ENCODE results near the gene SART1.
A peak's percentile ranks its signal among the peaks of the same experiment; 100 is the strongest.

SART1 gene

GRCh38 chr11:65961267-65962140, at the start of gene SART1:
Gene SART1 (plus strand): TSS chr11:65961734. CDS start chr11:65961781, 47 bp downstream.
- DNase-seq: peak; percentile 96

GRCh38 chr11:65912845-65913244, 48.7 kb upstream of the SART1 start:
- no peak for DNase-seq

- no peak for DNase-seq
Measured at GRCh38 chr11:65915101-65915820, 46.3 kb upstream of the SART1 start.

GRCh38 chr11:65915821-65916251, 45.7 kb upstream of the SART1 start:
- no peak for DNase-seq

- DNase-seq: no peak
Measured at GRCh38 chr11:65916391-65916790, 45.1 kb upstream of the SART1 start.

GRCh38 chr11:65917077-65917433, 44.5 kb upstream of the SART1 start:
- DNase-seq: no peak

- DNase-seq: no peak
Measured at GRCh38 chr11:65917434-65918210, 43.9 kb upstream of the SART1 start.

- DNase-seq: peak; percentile 42
Measured at GRCh38 chr11:65918211-65919140, 43.1 kb upstream of the SART1 start, which contains the start of gene C11orf68. Gene C11orf68 (minus strand): TSS chr11:65919062. CDS start chr11:65919031, 31 bp downstream.

GRCh38 chr11:65919141-65919572, 42.4 kb upstream of the SART1 start, which contains the start of gene DRAP1:
Gene DRAP1 (plus strand): TSS chr11:65919426. CDS start chr11:65919502, 76 bp downstream.
- peak; percentile 95 for DNase-seq

GRCh38 chr11:65919573-65920371, 41.8 kb upstream of the SART1 start:
- peak; percentile 29 for DNase-seq

- DNase-seq: no peak
Measured at GRCh38 chr11:65920372-65920802, 41.1 kb upstream of the SART1 start.

GRCh38 chr11:65921033-65921555, 40.4 kb upstream of the SART1 start:
- DNase-seq: no peak

- DNase-seq: no peak
Measured at GRCh38 chr11:65921876-65922275, 39.7 kb upstream of the SART1 start.

GRCh38 chr11:65922565-65922964, 39.0 kb upstream of the SART1 start:
- no peak for DNase-seq

GRCh38 chr11:65925397-65925796, 36.1 kb upstream of the SART1 start:
- no peak for DNase-seq

GRCh38 chr11:65927904-65928397, 33.6 kb upstream of the SART1 start:
- no peak for DNase-seq

- no peak for DNase-seq
Measured at GRCh38 chr11:65928667-65929066, 32.9 kb upstream of the SART1 start.

GRCh38 chr11:65931773-65932557, 29.6 kb upstream of the SART1 start:
- DNase-seq: no peak

GRCh38 chr11:65932558-65932919, 29.0 kb upstream of the SART1 start:
- peak; percentile 16 for DNase-seq

- no peak for DNase-seq
Measured at GRCh38 chr11:65934014-65934413, 27.5 kb upstream of the SART1 start.
